Measurements from ENCODE around the gene SPATA6. TPM values are rescaled to one million over a fixed set of nuclear protein-coding genes. Genes with fewer than 3 reads are reported as not detected.
"Not testable (repeated sequence)": the region's sequence is repeated elsewhere in the genome, so short reads cannot be mapped to it uniquely, and the experiment has no call there.

The SPATA6 gene
- total RNA-seq, 1 experiment from 2014 or later = 0.16 TPM

DNA sequence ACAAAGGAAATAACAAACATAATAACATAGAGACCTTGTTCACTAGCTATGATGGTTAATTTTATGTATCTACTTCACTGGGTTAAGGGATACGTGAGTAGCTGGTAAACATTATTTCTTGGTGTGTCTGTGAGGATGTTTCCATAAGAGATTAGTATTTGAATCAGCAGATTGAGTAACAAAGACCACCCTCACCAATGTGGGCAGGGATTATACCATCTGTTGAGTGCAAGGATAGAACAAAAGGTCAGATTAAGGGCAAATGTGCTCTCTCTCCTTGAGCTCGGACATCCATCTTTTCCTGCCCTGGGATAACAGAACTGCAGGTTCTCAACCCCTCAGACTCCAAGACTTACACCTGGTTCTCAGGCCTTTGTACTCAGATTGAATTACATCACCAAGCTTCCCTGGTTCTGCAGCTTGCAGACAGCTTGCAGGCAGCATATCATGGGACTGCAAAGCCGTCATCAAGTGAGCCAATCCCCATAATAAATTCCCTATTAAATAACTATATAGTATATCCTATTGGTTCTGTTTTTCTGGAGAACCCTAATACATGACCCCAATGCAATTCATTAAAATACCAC lies 9.2 kb downstream of the SPATA6 start:
- no peak for DNase-seq (ENCODE audit: low read depth)

DNA sequence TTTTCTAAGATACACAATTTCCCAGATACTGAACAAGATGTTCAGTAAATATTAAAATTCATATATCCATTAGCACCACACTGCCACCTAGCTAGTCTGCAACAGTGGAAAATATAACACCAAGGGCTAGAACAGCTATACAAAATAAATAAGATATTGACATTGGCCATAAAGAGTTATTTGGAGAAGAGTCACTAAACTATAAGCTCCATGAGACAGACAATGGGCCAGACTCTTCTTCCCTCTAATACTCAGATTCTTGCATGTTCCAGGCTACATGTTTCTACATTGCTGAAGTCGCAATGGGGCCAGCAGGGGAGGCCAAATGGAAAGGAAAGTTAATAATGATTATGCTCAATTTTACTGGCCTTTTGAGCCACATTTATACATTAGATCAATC lies 21.5 kb downstream of the SPATA6 start:
- no peak for DNase-seq (ENCODE audit: low read depth)

DNA sequence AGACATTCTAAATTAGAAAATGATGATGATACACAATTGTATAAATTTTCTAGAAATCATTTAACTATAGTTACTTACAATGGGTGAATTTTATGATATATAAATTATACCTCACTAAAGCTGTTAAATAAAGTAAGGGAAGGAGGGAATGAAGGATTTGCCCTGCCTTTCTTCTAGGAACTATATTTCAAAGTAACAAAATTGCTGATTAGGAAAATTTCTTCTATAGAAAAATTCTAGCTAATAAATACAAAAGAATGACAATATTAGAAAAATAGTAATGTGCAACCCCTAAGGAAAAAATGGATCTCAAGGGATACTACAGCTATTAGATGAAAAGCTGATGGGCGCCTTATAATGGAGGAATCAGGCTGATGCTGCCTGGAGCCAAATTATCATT lies 23.1 kb downstream of the SPATA6 start:
- DNase-seq (ENCODE audit: low read depth) = no peak

DNA sequence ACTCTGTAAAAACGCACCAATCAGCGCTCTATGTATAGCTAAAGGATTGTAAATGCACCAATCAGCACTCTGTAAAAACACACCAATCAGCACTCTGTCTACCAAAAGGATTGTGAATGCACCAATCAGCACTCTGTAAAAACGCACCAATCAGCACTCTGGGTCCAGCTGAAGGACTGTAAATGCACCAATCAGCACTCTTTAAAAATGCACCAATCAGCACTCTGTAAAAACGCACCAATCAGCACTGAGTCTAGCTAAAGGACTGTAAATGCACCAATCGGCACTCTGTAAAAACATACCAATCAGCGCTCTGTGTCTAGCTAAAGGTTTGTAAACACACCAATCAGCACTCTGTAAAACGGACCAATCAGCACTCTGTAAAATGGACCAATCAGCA lies 27.8 kb downstream of the SPATA6 start:
- DNase-seq (ENCODE audit: low read depth) = not testable (repeated sequence)

DNA sequence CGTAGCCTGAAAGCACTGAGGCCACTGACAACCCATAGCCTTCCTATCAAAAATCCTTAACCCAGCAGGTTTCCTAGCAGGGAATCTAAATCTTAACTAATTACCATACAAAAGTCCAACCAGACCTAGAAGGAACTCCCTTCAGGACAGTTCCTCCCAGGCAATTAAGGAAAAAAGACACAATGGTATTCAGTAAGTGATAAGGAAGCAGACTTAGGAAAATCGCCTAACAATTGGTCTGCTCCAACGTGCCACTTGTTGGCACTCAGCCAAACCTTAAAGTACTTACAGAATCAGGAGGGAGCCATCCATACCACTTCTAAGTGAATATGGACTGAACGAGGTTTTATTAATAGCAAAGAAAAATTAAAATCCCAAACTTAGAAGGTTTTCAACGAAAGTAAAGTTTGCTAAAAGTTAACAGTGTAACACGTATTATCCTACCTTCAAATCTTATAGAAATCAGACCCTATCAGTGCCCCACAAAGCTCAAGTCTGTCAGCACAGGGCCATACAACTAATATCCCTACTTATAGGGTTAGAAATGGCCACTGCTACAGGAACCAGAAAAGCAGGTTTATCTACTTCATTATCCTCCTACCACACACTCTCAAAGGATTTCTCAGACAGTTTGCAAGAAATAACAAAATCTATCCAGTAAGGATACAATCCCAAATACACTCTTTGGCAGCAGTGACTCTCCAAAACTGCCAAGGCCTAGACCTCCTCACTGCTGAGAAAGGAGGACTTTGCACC lies 29.0 kb downstream of the SPATA6 start:
- no peak for DNase-seq (ENCODE audit: low read depth)

DNA sequence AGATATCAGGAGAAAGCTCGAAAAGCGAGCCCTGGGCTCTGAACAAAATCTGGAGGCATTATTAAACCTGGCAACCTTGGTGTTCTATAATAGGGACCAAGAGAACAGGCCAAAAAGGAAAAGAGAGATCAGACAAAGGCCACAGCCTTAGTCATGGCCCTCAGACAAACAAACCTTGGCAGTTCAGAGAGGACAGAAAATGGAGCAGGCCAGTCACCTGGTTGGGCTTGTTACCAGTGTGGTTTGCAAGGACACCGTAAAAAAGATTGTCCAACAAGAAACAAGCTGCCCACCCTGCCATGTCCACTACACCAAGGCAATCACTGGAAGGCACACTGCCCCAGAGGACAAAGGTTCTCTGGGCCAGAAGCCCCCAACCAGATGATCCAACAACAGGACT lies 31.2 kb downstream of the SPATA6 start:
- not testable (repeated sequence) for DNase-seq (ENCODE audit: low read depth)

DNA sequence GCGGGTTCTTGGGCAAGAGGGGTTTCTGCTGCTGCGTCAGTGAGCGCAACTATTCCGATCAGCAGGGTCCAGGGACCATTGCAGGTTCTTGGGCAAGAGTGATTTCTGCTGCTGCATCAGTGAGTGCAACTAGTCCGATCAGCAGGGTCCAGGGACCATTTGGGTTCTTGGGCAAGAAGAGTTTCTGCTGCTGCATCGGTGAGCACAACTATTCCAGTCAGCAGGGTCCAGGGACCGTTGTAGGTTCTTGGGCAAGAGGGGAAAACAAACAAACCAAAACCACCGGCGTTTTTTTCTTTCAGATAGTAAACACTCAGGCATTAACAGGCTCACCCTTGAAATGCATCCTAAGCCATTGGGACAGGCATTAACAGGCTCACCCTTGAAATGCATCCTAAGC lies 32.6 kb downstream of the SPATA6 start:
- DNase-seq (ENCODE audit: low read depth) = no peak

DNA sequence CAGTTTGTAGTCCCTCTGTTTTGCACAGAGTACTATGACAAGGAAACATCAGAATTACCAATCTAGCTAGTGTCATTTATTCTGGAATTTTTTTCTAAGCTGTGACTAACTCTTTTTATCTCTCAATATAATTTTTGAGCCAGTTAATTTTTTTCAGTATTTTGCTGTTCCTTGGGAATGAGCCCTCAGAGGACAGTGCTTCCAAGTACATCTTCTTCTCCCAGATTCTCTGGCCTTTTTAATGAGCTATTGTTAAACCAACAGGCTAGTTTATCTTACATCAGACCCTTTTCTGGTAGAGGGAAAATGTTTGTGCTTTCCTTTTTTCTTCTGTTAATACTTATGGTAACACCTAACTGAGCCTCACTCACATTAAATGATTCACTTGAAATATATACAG lies 34.6 kb downstream of the SPATA6 start:
- not testable (repeated sequence) for DNase-seq (ENCODE audit: low read depth)

DNA sequence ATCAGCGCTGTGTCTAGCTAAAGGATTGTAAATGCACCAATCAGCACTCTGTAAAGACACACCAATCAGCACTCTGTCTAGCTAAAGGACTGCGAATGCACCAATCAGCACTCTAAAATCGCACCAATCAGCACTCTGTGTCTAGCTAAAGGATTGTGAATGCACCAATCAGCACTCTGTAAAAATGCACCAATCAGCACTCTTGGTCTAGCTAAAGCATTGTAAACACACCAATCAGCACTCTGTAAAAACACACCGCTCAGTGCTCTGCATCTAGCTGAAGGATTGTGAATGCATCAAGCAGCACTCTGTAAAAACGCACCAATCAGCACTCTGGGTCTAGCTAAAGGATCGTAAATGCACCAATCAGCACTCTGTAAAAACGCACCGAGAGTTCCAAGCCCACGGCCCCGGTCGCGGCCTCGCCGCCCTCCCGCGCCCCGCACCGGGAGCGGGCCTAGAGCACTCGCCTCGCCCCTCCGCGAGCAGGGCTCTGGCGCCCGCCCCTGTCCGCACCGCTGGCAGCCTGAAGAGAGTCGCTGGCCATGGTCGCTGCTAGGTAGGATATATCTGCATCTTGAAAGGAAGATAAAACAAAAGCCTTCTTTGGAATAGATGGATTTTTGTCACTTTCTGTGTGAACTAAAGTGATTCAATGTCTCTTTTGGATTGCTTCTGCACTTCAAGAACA lies 36.5 kb downstream of the SPATA6 start:
- not testable (repeated sequence) for DNase-seq (ENCODE audit: low read depth)

DNA sequence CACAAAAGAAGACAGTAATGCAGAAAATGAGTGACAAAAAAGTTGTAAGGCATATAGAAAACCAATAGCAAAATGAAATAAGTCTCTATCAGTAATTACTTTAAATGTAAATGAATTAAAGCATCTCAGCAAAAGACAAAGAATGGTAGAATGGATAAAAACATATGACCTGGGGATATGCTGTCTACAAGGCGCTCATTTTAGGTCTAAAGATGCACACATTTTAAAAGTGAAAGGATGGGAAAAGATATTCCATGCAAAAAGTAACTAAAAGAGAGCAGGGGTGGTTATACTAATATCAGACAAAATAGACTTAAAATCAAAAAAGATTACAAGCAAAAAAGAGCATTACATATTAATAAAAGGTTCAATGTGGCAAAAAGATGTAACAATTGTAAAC lies 41.2 kb downstream of the SPATA6 start:
- DNase-seq (ENCODE audit: low read depth) = no peak

DNA sequence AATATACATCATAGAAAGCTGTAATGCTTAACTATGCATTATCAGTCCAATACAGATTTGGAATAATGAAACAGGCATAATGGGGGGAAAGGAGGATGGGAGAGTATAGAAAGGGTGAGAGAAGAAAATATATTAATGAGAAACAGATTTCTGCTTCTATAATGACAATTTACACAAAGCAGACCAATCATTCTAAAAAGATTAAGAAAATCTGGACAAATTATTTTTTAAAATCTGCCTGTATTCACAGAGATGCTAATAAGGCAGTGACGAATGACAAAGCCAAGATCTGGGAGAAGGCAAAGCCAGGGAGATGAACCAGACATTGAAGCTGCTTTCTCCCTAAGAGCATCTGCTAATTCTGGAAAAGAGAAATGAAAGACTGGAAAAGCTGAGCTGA lies 50.0 kb downstream of the SPATA6 start:
- DNase-seq (ENCODE audit: low read depth) = no peak

DNA sequence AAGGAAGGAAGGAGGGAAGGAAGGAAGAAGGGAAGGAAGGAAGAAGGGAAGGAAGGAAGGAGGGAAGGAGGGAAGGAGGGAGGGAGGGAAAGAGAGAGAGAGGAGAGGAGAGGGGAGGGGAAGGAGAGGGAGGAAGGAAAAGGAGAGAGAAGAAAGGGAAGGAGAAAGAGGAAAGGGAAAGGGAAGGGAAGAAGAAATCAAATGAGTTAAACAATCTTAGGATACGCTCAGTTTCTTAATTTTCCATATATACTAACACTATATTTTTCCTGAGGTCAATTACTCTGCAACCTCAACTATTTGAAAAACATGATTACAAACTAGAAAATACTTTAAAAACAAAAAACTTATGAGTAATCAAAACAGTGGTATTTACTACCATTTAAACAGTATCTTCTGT lies 53.3 kb downstream of the SPATA6 start:
- DNase-seq (ENCODE audit: low read depth) = no peak

DNA sequence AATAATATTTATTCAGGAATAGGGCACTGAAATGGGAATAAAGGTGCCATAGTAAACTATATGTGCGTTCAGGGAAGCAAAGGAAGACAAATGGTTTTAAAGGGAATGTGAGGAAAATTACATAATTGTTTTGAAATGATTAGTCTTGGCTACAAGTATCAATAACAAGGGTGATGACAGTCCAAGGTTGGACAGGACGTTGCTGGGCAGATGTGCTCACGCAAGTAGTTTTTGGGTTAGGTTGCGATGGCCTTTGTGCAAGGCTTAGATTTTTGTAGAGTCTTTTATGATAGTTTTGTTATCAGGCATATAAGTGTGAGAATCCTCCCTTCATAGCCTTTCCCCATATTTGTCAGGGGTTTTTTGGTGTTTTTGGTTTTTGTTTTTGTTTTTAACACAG lies 57.0 kb downstream of the SPATA6 start:
- DNase-seq (ENCODE audit: low read depth) = no peak

DNA sequence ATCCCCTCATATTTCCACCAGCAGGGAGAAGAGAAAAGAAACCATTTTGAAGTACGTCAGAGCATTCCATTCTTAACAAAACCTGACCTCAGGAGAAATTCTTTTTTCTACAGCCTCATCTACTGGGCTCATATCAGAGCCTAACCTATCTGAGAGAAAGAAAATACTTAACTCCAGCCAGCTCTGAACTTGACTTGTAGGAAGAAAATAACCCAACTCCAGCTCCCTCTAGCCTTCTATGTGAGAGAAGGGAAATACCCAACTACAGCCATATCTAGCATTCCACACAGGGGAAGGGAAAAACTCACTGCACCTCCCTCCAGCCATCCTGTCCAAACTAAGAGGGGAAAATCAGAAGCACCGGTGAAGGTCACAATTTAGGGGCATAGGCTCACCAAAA lies 57.7 kb downstream of the SPATA6 start:
- no peak for DNase-seq (ENCODE audit: low read depth)

DNA sequence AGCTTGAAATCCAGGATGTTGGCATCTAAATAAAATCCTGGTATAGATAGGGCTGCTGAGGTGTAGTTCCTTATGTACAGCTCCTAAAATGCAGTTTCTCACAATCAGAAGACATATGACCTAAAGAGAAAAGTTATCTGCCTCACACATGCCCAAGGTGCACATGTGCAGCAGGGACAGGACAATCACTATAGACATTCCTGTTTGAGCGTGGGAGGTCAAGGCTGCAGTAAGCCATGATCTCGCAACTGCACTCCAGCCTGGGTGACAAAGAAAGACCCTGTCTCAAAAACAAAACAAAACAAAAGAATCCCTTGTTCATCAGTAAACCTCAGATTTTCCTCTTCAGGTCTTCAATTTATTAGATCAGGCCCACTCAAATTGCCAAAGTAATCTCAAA lies 66.1 kb downstream of the SPATA6 start:
- DNase-seq (ENCODE audit: low read depth) = no peak

DNA sequence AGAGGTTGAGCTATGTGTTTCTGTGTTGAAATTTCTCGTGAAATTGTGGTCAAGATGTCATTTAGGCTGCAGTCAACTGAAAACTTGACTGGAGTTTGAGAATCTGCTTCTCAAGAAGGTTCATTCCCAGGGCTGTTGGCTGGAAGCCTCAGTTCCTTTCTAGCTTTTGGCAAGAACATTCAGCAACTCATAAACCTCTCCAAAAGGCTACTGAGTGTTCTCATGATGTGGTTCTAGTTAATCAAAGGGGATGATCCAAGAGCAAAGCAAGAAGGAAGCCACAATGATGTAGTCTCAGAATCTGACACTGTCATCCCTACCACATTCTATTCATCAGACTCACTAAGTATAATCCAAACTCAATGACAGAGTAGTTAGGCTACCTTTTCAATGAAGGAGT lies 66.6 kb downstream of the SPATA6 start:
- no peak for DNase-seq (ENCODE audit: low read depth)

DNA sequence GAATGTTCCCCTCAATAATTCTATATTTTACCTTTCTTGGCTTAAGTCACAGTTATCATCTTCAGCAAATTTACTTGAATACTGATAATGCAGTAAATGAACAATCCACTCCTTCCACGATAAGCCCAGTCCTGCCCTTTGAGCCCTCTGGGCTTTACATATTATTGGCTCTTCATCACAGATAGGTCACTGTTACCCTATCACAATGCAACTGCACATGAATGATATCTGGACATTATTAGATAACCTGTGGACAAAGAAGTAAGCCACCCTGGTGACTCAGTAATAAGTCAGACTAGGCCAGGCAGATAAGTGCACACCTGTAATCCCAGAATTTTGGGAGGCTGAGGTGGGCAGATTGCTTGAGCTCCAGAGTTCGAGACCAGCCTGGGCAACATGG lies 69.4 kb downstream of the SPATA6 start:
- DNase-seq (ENCODE audit: low read depth) = no peak

DNA sequence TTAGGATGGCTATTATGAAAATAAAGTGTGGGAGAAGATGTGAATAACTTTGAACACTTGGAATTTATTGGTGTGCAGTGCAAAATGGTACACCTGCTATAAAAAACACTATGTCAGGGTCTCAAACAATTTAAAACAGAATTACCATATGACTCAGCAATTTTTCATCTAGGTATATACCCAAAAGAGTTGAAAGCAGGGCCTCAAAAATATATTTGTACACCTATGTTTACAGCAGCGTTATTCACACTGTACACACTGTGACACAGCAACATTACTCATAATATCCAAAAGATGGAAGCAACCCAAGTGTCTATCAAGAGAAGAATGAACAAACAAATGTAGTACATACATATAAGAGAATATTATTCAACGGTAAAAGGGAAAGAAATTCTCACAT lies 75.8 kb downstream of the SPATA6 start:
- DNase-seq (ENCODE audit: low read depth) = no peak

DNA sequence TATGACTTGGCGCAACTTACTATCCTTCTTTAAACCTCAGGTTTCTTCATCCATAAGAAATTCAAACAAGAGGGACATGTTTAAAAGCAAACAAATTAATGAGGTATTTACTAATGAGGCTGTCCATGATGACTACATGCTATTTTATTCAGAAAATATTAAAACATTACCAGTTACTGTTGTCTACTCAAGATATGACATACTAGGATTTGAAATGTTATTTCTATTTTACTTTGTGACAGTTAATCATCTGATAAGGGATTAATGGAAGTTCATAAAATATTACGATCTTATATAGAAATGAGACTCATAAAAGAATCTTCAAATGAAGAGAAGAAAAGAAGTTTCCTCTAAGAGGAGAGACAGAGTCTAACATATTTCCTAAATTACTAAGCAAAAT lies 80.1 kb downstream of the SPATA6 start:
- DNase-seq (ENCODE audit: low read depth) = no peak

DNA sequence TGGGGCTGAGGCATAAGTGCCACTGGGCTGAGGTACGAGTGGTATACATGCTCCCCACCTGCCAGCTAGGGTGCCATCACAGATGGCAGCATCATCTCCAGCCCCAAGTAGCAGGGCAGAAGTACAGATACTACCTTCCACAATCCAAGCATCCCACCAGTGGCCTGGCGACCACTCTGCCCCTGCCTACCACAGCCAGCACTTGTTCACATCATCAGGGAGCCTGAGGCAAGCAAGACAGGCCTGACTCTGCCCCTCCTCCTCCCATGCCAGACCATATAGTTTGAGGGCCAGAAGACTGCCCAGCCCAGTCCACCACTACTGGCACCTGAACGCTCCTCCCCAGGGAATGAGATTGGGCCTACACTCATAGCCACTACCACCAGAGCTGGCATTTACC lies 84.6 kb downstream of the SPATA6 start:
- no peak for DNase-seq (ENCODE audit: low read depth)

DNA sequence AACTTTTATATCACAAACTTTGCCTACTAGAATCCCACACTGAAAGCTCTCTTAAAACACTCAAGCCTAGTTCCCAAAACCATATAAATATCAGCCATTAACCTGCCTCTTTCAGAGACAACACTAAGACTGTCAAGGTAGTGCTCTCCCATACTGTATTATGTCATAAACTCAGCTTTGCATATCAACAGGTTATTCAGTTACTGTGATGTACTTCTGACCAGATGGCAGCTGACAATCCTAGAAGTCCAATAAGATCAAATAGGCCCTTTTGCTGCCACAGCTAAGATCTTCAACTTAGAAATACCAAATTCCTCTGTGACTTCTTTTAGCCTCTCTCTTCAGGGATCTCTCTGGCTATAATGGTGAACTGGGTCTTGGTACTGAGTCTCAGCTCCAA lies 97.2 kb downstream of the SPATA6 start:
- no peak for DNase-seq (ENCODE audit: low read depth)

DNA sequence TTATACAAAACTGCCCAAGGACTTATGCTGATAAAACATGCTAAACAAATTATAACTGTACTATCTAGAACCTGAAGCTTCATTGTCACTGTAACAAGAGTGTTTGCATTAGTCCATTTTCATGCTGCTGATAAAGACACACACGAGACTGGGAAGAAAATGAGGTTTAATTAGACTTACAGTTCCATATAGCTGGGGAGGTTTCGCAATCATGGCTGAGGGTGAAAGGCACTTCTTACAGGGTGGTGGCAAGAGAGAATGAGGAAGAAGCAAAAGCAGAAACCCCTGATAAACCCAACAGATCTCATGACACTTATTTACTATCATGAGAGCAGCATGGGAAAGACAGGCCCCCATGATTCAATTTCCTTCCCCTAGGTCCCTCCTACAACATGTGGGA lies 100.4 kb downstream of the SPATA6 start:
- no peak for DNase-seq (ENCODE audit: low read depth)

DNA sequence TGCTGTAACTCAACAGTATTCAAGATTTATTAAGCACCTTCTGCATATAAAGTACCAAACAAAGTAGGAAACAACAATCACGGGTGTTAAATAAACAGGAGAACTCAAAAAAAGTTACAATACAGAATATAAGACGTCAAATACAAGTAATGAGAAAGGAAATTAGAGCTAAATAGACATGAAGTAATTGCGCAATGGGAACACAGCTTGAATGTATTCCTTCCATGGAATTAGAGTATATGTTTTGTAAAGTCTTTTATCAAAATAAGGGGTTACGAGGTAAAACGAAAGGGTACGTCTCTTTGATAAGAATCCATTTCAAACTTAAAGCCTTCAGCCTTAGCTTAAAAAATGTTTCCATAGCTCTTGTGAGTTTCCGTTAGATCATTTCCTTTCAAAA lies 109.1 kb downstream of the SPATA6 start:
- DNase-seq (ENCODE audit: low read depth) = no peak
